ENCODE data around the gene ESM1.
"Not testable (repeated sequence)": the region's sequence is repeated elsewhere in the genome, so short reads cannot be mapped to it uniquely, and the experiment has no call there.

Gene ESM1

DNA sequence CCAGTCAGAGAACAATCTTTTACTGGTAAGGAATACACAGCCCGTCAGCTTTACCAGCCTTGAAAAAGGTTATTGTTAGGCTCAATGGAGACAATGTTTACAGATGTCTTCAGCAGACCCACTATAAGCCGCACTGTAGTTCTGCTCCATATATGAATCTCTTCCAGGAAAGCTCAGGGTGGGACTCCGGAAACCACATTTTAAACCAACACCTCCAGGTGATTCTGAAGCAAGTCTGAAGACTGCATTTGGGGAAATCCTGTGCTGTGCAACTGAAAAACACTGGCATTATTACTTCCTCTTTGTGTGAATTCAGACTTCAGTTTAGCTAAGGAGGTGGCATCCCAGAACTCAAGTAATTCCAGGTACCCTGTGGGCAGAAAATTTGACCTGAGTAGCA is 42.2 kb upstream of the ESM1 start:
- TF ChIP-seq, protein P1, sequence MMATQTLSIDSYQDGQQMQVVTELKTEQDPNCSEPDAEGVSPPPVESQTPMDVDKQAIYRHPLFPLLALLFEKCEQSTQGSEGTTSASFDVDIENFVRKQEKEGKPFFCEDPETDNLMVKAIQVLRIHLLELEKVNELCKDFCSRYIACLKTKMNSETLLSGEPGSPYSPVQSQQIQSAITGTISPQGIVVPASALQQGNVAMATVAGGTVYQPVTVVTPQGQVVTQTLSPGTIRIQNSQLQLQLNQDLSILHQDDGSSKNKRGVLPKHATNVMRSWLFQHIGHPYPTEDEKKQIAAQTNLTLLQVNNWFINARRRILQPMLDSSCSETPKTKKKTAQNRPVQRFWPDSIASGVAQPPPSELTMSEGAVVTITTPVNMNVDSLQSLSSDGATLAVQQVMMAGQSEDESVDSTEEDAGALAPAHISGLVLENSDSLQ (IDR thresholded peaks at IDR 0.05) = no peak
- TF ChIP-seq CTBP1 (IDR thresholded peaks at IDR 0.05; ENCODE audit: borderline replicate concordance) (no peak), BHLHE40 (IDR thresholded peaks at IDR 0.05; ENCODE audit: borderline replicate concordance) (no peak), ARNT (IDR thresholded peaks at IDR 0.05) (no peak), SP1 (IDR thresholded peaks at IDR 0.05) (no peak), LEF1 (IDR thresholded peaks at IDR 0.05; ENCODE audit: borderline replicate concordance) (no peak), ZNF384 (IDR thresholded peaks at IDR 0.05) (no peak), TARDBP (IDR thresholded peaks at IDR 0.05) (no peak), ELF4 (IDR thresholded peaks at IDR 0.05) (no peak), SUZ12 (IDR thresholded peaks at IDR 0.05) (no peak), FOXM1 (IDR thresholded peaks at IDR 0.05; ENCODE audit: borderline replicate concordance) (no peak), FOXA1 (IDR thresholded peaks at IDR 0.05) (no peak), NFRKB (IDR thresholded peaks at IDR 0.05) (no peak), L3MBTL2 (conservative IDR thresholded peaks at IDR 0.05) (no peak), FOXK2 (IDR thresholded peaks at IDR 0.05) (no peak), HDGF (IDR thresholded peaks at IDR 0.05; ENCODE audit: borderline replicate concordance) (no peak)
- POLR2A ChIA-PET = no interaction called here
- DNase-seq (ENCODE audit: extremely low spot score) = no peak
- CTCF ChIA-PET = no interaction called here

GRCh38 chr5:55022450-55022849 is 37.1 kb upstream of the ESM1 start:
- ChIA-PET CTCF (no interaction called here), POLR2A (no interaction called here)
- TF ChIP-seq SUZ12 (IDR thresholded peaks at IDR 0.05) (no peak), ZNF384 (IDR thresholded peaks at IDR 0.05) (no peak), LEF1 (IDR thresholded peaks at IDR 0.05; ENCODE audit: borderline replicate concordance) (no peak), HDGF (IDR thresholded peaks at IDR 0.05; ENCODE audit: borderline replicate concordance) (no peak), BHLHE40 (IDR thresholded peaks at IDR 0.05; ENCODE audit: borderline replicate concordance) (no peak), CTBP1 (IDR thresholded peaks at IDR 0.05; ENCODE audit: borderline replicate concordance) (no peak), FOXA1 (IDR thresholded peaks at IDR 0.05) (no peak), SP1 (IDR thresholded peaks at IDR 0.05) (no peak), FOXM1 (IDR thresholded peaks at IDR 0.05; ENCODE audit: borderline replicate concordance) (no peak), ARNT (IDR thresholded peaks at IDR 0.05) (no peak), TARDBP (IDR thresholded peaks at IDR 0.05) (no peak)
- TF ChIP-seq, protein P1 (IDR thresholded peaks at IDR 0.05) = no peak
- no peak for DNase-seq (ENCODE audit: extremely low spot score)

- ChIA-PET CTCF (no interaction called here), POLR2A (no interaction called here)
- DNase-seq (ENCODE audit: extremely low spot score) = no peak
Observed at GRCh38 chr5:55021821-55022220, 36.4 kb upstream of the ESM1 start.

GRCh38 chr5:55021410-55021809 is 36.0 kb upstream of the ESM1 start:
- DNase-seq (ENCODE audit: extremely low spot score) = no peak
- CTCF ChIA-PET = no interaction called here
- POLR2A ChIA-PET = no interaction called here
- TF ChIP-seq LEF1 (IDR thresholded peaks at IDR 0.05; ENCODE audit: borderline replicate concordance) (no peak), ZNF384 (IDR thresholded peaks at IDR 0.05) (no peak), SUZ12 (IDR thresholded peaks at IDR 0.05) (no peak), L3MBTL2 (conservative IDR thresholded peaks at IDR 0.05) (no peak), FOXA1 (IDR thresholded peaks at IDR 0.05) (no peak), FOXM1 (IDR thresholded peaks at IDR 0.05; ENCODE audit: borderline replicate concordance) (no peak), ELF4 (IDR thresholded peaks at IDR 0.05) (no peak), TARDBP (IDR thresholded peaks at IDR 0.05) (no peak), HDGF (IDR thresholded peaks at IDR 0.05; ENCODE audit: borderline replicate concordance) (no peak), SP1 (IDR thresholded peaks at IDR 0.05) (no peak), CTBP1 (IDR thresholded peaks at IDR 0.05; ENCODE audit: borderline replicate concordance) (no peak), FOXK2 (IDR thresholded peaks at IDR 0.05) (no peak), BHLHE40 (IDR thresholded peaks at IDR 0.05; ENCODE audit: borderline replicate concordance) (no peak), ARNT (IDR thresholded peaks at IDR 0.05) (no peak)
- TF ChIP-seq, protein P1 (IDR thresholded peaks at IDR 0.05) = no peak

More at GRCh38 chr5:55021821-55022220, 36.4 kb upstream of the ESM1 start:
- TF ChIP-seq FOXA1 (IDR thresholded peaks at IDR 0.05) (no peak), SP1 (IDR thresholded peaks at IDR 0.05) (no peak), ZNF384 (IDR thresholded peaks at IDR 0.05) (no peak), FOXK2 (IDR thresholded peaks at IDR 0.05) (no peak), CTBP1 (IDR thresholded peaks at IDR 0.05; ENCODE audit: borderline replicate concordance) (no peak)
- TF ChIP-seq, protein P1 (IDR thresholded peaks at IDR 0.05) = no peak

DNA sequence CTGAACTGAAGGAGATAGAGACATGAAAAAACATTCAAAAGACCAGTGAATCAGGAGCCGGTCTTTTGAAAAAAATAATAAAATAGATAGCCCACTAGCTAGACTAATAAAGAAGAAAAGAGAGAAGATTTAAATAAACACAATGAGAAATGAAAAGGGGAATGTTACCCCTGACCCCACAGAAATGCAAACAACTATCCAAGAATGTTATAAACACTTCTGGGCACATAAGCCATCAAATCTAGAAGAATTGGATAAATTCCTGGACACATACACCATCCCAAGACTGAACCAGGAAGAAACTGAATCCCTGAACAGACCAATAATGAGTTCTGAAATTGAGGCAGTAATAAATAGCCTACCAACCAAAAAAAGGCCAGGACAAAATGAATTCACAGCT is 24.8 kb upstream of the ESM1 start:
- DNase-seq (ENCODE audit: extremely low spot score); CTCF ChIA-PET; POLR2A ChIA-PET: not testable (repeated sequence)

- ChIA-PET POLR2A (no interaction called here), CTCF (no interaction called here)
- no peak for DNase-seq (ENCODE audit: extremely low spot score)
- no peak for TF ChIP-seq FOXM1 (IDR thresholded peaks at IDR 0.05; ENCODE audit: borderline replicate concordance)
- TF ChIP-seq FOXA1 (IDR thresholded peaks at IDR 0.05) = no peak
- no peak for TF ChIP-seq TARDBP (IDR thresholded peaks at IDR 0.05)
- TF ChIP-seq ARNT (IDR thresholded peaks at IDR 0.05) = no peak
- no peak for TF ChIP-seq HDGF (IDR thresholded peaks at IDR 0.05; ENCODE audit: borderline replicate concordance)
- TF ChIP-seq SP1 (IDR thresholded peaks at IDR 0.05) = no peak
- TF ChIP-seq ZNF384 (IDR thresholded peaks at IDR 0.05) = no peak
- no peak for TF ChIP-seq BHLHE40 (IDR thresholded peaks at IDR 0.05; ENCODE audit: borderline replicate concordance)
- no peak for TF ChIP-seq FOXK2 (IDR thresholded peaks at IDR 0.05)
Observed at GRCh38 chr5:55004729-55005128, 19.3 kb upstream of the ESM1 start.

All from HEK293T (cell line).